Measurements from ENCODE around the gene GBF1.

The GBF1 gene

GRCh38 chr10:102397222-102398171, 152.2 kb downstream of the GBF1 start:
- peaks cover 0 to 6% (median 0%) of the 10 kb centered on the region in 5 experiments for H3K27me3 ChIP-seq (replicated peaks in 2 of 5; ENCODE audit: control insufficient read depth in 4 of 5, insufficient read depth in 5 of 5, low read length in 4 of 5)
- H3K9me3 ChIP-seq (ENCODE audit: control extremely low read depth in 1 of 5, control insufficient read depth in 4 of 5, insufficient read depth in 2 of 5, low read depth in 1 of 5, low read length in 4 of 5), result no peaks in the 10 kb centered on the region
- H3K4me1 ChIP-seq (ENCODE audit: control extremely low read depth in 1 of 4, control insufficient read depth in 4 of 4, insufficient read depth in 4 of 4, low read length in 3 of 4), result peaks cover 2 to 41% (median 38%) of the 10 kb centered on the region in 4 experiments
- POLR2A ChIA-PET, result interaction anchor here (1.3 to 2.2 kb wide), 2 partner anchors 12 to 23 kb away, joined by 6 to 8 read pairs; partner anchors contain the start of gene FBXL15
- peaks cover 0 to 29% (median 19%) of the 10 kb centered on the region in 4 experiments for H3K36me3 ChIP-seq (ENCODE audit: control insufficient read depth in 4 of 4, insufficient read depth in 4 of 4, low read length in 3 of 4)
- DNase-seq, result no peak
- WGBS (ENCODE audit: insufficient coverage), result 100% methylated on average over 4 of the region's 14 CpGs
- CTCF ChIA-PET, result interaction anchor here (0.9 to 6.7 kb wide), 13 partner anchors 9 to 228 kb away, joined by 3 to 45 read pairs (median 4); partner anchors contain the start of gene FBXL15
- no peak overlapping the region for H3K27ac ChIP-seq (ENCODE audit: insufficient read depth in 1 of 2, low read depth in 1 of 2, low read length in 2 of 2, poor library complexity in 1 of 2, severe bottlenecking in 2 of 2)
- no peak overlapping the region for H3K4me3 ChIP-seq (ENCODE audit: control insufficient read depth in 1 of 7, extremely low read depth in 1 of 7, insufficient read depth in 4 of 7, low read depth in 2 of 7, low read length in 6 of 7)

DNA sequence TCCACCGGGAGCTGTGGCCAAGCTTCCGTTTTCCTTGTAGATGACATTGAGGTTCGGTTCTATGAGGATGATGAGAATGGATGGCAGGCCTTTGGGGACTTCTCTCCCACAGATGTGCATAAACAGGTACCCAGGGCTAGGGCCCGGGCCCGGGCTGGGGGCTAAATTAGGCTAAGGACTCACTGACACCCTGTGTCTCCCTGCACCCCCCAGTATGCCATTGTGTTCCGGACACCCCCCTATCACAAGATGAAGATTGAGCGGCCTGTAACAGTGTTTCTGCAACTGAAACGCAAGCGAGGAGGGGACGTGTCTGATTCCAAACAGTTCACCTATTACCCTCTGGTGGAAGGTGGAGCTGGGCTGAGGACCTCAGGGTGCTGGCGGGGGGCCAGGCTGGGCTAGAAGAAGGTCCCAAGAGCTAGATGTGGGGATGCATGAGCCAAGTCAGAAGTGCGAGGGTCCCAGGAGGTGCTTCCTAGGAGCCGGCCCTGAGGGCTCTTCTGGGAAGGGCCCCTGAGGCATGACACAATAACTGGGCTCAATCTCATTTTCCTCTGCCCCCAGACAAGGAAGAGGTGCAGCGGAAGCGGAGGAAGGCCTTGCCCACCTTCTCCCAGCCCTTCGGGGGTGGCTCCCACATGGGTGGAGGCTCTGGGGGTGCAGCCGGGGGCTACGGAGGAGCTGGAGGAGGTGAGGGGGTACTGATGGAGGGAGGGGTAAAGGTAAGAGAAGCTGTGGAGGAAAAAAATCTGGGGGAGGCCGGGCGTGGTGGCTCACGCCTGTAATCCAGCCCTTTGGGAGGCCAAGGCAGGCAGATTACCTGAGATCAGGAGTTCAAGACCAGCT, 153.1 kb downstream of the GBF1 start:
- Histone ChIP-seq H3K27ac (ENCODE audit: insufficient read depth in 1 of 2, low read depth in 1 of 2, low read length in 2 of 2, poor library complexity in 1 of 2, severe bottlenecking in 2 of 2) (no peak overlapping the region), H3K4me1 (ENCODE audit: control extremely low read depth in 1 of 4, control insufficient read depth in 4 of 4, insufficient read depth in 4 of 4, low read length in 3 of 4) (peaks cover 0 to 38% (median 36%) of the 10 kb centered on the region in 4 experiments), H3K36me3 (ENCODE audit: control insufficient read depth in 4 of 4, insufficient read depth in 4 of 4, low read length in 3 of 4) (peaks cover 0 to 34% (median 19%) of the 10 kb centered on the region in 4 experiments), H3K4me3 (ENCODE audit: control insufficient read depth in 1 of 7, extremely low read depth in 1 of 7, insufficient read depth in 4 of 7, low read depth in 2 of 7, low read length in 6 of 7) (no peak overlapping the region), H3K27me3 (replicated peaks in 2 of 5; ENCODE audit: control insufficient read depth in 4 of 5, insufficient read depth in 5 of 5, low read length in 4 of 5) (no peaks in the 10 kb centered on the region), H3K9me3 (ENCODE audit: control extremely low read depth in 1 of 5, control insufficient read depth in 4 of 5, insufficient read depth in 2 of 5, low read depth in 1 of 5, low read length in 4 of 5) (no peaks in the 10 kb centered on the region)
- ChIA-PET CTCF (interaction anchor here (0.6 to 6.7 kb wide), 24 partner anchors 8 to 229 kb away, joined by 3 to 45 read pairs (median 4); partner anchors contain the start of genes FBXL15 and GBF1), POLR2A (interaction anchor here (0.6 to 2.2 kb wide), 3 partner anchors 12 to 285 kb away, joined by 4 to 8 read pairs (median 6); partner anchors contain the start of gene FBXL15)
- WGBS (ENCODE audit: insufficient coverage), result 94% methylated on average over 13 of the region's 21 CpGs
- no peak for DNase-seq

GRCh38 chr10:102399217-102400021, 154.1 kb downstream of the GBF1 start:
- Histone ChIP-seq H3K27me3 (replicated peaks in 2 of 5; ENCODE audit: control insufficient read depth in 4 of 5, insufficient read depth in 5 of 5, low read length in 4 of 5) (no peaks in the 10 kb centered on the region), H3K9me3 (ENCODE audit: control extremely low read depth in 1 of 5, control insufficient read depth in 4 of 5, insufficient read depth in 2 of 5, low read depth in 1 of 5, low read length in 4 of 5) (no peaks in the 10 kb centered on the region), H3K36me3 (ENCODE audit: control insufficient read depth in 4 of 4, insufficient read depth in 4 of 4, low read length in 3 of 4) (peaks cover 0 to 34% (median 19%) of the 10 kb centered on the region in 4 experiments), H3K27ac (ENCODE audit: insufficient read depth in 1 of 2, low read depth in 1 of 2, low read length in 2 of 2, poor library complexity in 1 of 2, severe bottlenecking in 2 of 2) (no peak overlapping the region), H3K4me3 (ENCODE audit: control insufficient read depth in 1 of 7, extremely low read depth in 1 of 7, insufficient read depth in 4 of 7, low read depth in 2 of 7, low read length in 6 of 7) (peak overlapping the region; percentile 32 to 75 (median 44)), H3K4me1 (ENCODE audit: control extremely low read depth in 1 of 4, control insufficient read depth in 4 of 4, insufficient read depth in 4 of 4, low read length in 3 of 4) (peaks cover 0 to 33% (median 29%) of the 10 kb centered on the region in 4 experiments)
- ChIA-PET POLR2A (interaction anchor here (0.8 to 2.2 kb wide), 3 partner anchors 11 to 79 kb away, joined by 3 to 8 read pairs (median 4); no protein-coding TSS in a partner anchor), CTCF (interaction anchor here (0.6 to 6.7 kb wide), 27 partner anchors 8 to 185 kb away, joined by 3 to 45 read pairs (median 4); partner anchors contain the start of genes CUEDC2, FBXL15 and GBF1)
- 5% methylated on average over 68 of the region's 72 CpGs for WGBS (ENCODE audit: insufficient coverage)
- DNase-seq, result peak; percentile 88 to 92 (median 92)

- H3K36me3 ChIP-seq (ENCODE audit: control insufficient read depth in 4 of 4, insufficient read depth in 4 of 4, low read length in 3 of 4), result peaks cover 0 to 34% (median 19%) of the 10 kb centered on the region in 4 experiments
- no peaks in the 10 kb centered on the region for H3K9me3 ChIP-seq (ENCODE audit: control extremely low read depth in 1 of 5, control insufficient read depth in 4 of 5, insufficient read depth in 2 of 5, low read depth in 1 of 5, low read length in 4 of 5)
- no peak overlapping the region for H3K4me3 ChIP-seq (ENCODE audit: control insufficient read depth in 1 of 7, extremely low read depth in 1 of 7, insufficient read depth in 4 of 7, low read depth in 2 of 7, low read length in 6 of 7)
- ChIA-PET POLR2A (interaction anchor here (0.8 to 1.3 kb wide), 2 partner anchors 22 to 79 kb away, joined by 3 to 4 read pairs; no protein-coding TSS in a partner anchor), CTCF (interaction anchor here (0.7 to 6.7 kb wide), 22 partner anchors 8 to 182 kb away, joined by 3 to 45 read pairs (median 6); partner anchors contain the start of genes CUEDC2 and FBXL15)
- DNase-seq, result peak in 1 of 3 donors; percentile 6
- no peak overlapping the region for H3K27ac ChIP-seq (ENCODE audit: insufficient read depth in 1 of 2, low read depth in 1 of 2, low read length in 2 of 2, poor library complexity in 1 of 2, severe bottlenecking in 2 of 2)
- H3K4me1 ChIP-seq (ENCODE audit: control extremely low read depth in 1 of 4, control insufficient read depth in 4 of 4, insufficient read depth in 4 of 4, low read length in 3 of 4), result peaks cover 0 to 26% (median 22%) of the 10 kb centered on the region in 4 experiments
- 93% methylated on average over 10 of the region's 17 CpGs for WGBS (ENCODE audit: insufficient coverage)
- H3K27me3 ChIP-seq (replicated peaks in 2 of 5; ENCODE audit: control insufficient read depth in 4 of 5, insufficient read depth in 5 of 5, low read length in 4 of 5), result no peaks in the 10 kb centered on the region
Measured at GRCh38 chr10:102400076-102400475, 154.7 kb downstream of the GBF1 start.

DNA sequence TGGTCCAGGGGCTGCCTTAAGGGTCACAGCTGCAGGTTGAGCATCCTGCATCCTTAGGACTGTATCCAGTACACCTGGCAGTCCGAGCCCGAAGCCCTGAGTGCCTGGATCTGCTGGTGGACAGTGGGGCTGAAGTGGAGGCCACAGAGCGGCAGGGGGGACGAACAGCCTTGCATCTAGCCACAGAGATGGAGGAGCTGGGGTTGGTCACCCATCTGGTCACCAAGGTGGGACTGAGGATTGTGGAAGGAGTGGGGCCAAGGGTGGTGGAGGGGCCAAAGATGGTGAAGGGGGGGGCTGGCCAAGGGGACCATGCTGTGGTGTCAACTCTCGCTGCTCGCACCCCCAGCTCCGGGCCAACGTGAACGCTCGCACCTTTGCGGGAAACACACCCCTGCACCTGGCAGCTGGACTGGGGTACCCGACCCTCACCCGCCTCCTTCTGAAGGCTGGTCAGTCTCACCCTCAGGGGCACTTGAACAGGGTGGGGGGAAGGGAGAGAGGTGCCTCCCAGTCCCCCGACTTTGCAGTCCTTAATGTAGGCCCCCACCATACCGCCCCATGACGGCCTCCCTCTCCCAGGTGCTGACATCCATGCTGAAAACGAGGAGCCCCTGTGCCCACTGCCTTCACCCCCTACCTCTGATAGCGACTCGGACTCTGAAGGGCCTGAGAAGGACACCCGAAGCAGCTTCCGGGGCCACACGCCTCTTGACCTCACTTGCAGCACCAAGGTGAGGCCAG, 155.4 kb downstream of the GBF1 start:
- H3K4me3 ChIP-seq (ENCODE audit: control insufficient read depth in 1 of 7, extremely low read depth in 1 of 7, insufficient read depth in 4 of 7, low read depth in 2 of 7, low read length in 6 of 7), result no peak overlapping the region
- no peak overlapping the region for H3K27ac ChIP-seq (ENCODE audit: insufficient read depth in 1 of 2, low read depth in 1 of 2, low read length in 2 of 2, poor library complexity in 1 of 2, severe bottlenecking in 2 of 2)
- H3K9me3 ChIP-seq (ENCODE audit: control extremely low read depth in 1 of 5, control insufficient read depth in 4 of 5, insufficient read depth in 2 of 5, low read depth in 1 of 5, low read length in 4 of 5), result no peaks in the 10 kb centered on the region
- ChIA-PET CTCF (interaction anchor here (1.0 to 6.7 kb wide), 17 partner anchors 7 to 174 kb away, joined by 3 to 45 read pairs (median 6); partner anchors contain the start of genes CUEDC2 and FBXL15), POLR2A (interaction anchor here (1.3 to 1.8 kb wide), 2 partner anchors 13 to 21 kb away, joined by 4 read pairs; no protein-coding TSS in a partner anchor)
- peaks cover 0 to 26% (median 18%) of the 10 kb centered on the region in 4 experiments for H3K4me1 ChIP-seq (ENCODE audit: control extremely low read depth in 1 of 4, control insufficient read depth in 4 of 4, insufficient read depth in 4 of 4, low read length in 3 of 4)
- peaks cover 0 to 34% (median 19%) of the 10 kb centered on the region in 4 experiments for H3K36me3 ChIP-seq (ENCODE audit: control insufficient read depth in 4 of 4, insufficient read depth in 4 of 4, low read length in 3 of 4)
- 96% methylated on average over 17 of the region's 22 CpGs for WGBS (ENCODE audit: insufficient coverage)
- DNase-seq, result peak in 1 of 3 donors; percentile 8
- no peaks in the 10 kb centered on the region for H3K27me3 ChIP-seq (replicated peaks in 2 of 5; ENCODE audit: control insufficient read depth in 4 of 5, insufficient read depth in 5 of 5, low read length in 4 of 5)
